ENCODE measurements around the gene GGT7.
"Not testable (repeated sequence)": the region's sequence is repeated elsewhere in the genome, so short reads cannot be mapped to it uniquely, and the experiment has no call there.

Gene GGT7

GRCh38 chr20:34872622-34873224, at the start of gene GGT7:
GGT7 (minus strand) TSS chr20:34872856; CDS start chr20:34872815, 41 bp downstream.
- peak; percentile 85 for DNase-seq (ENCODE audit: low read depth)

- no peak for DNase-seq (ENCODE audit: low read depth)
These were observed 48.8 kb upstream of the GGT7 start for GRCh38 chr20:34921436-34921835.

- DNase-seq (ENCODE audit: low read depth): no peak
These were observed 47.4 kb upstream of the GGT7 start for GRCh38 chr20:34920055-34920454.

- no peak for DNase-seq (ENCODE audit: low read depth)
These were observed 44.2 kb upstream of the GGT7 start for GRCh38 chr20:34916774-34917354.

- DNase-seq (ENCODE audit: low read depth): no peak
These were observed 43.2 kb upstream of the GGT7 start for GRCh38 chr20:34915749-34916455.

- DNase-seq (ENCODE audit: low read depth): no peak
These were observed 42.5 kb upstream of the GGT7 start for GRCh38 chr20:34915131-34915530.

- no peak for DNase-seq (ENCODE audit: low read depth)
These were observed 35.2 kb upstream of the GGT7 start for GRCh38 chr20:34907616-34908469.

- no peak for DNase-seq (ENCODE audit: low read depth)
These were observed 31.6 kb upstream of the GGT7 start for GRCh38 chr20:34904202-34904621.

- DNase-seq (ENCODE audit: low read depth): not testable (repeated sequence)
These were observed 26.1 kb upstream of the GGT7 start for GRCh38 chr20:34898731-34899130.

- DNase-seq (ENCODE audit: low read depth): not testable (repeated sequence)
These were observed 25.5 kb upstream of the GGT7 start for GRCh38 chr20:34898129-34898528.

- DNase-seq (ENCODE audit: low read depth): no peak
These were observed 23.5 kb upstream of the GGT7 start for GRCh38 chr20:34896086-34896621.

- no peak for DNase-seq (ENCODE audit: low read depth)
These were observed 22.8 kb upstream of the GGT7 start for GRCh38 chr20:34895465-34895864.

GRCh38 chr20:34894723-34895122, 22.1 kb upstream of the GGT7 start:
- DNase-seq (ENCODE audit: low read depth): no peak

- DNase-seq (ENCODE audit: low read depth): no peak
These were observed 20.0 kb upstream of the GGT7 start for GRCh38 chr20:34892671-34893070.

GRCh38 chr20:34891166-34892062, 18.8 kb upstream of the GGT7 start:
- DNase-seq (ENCODE audit: low read depth): peak; percentile 41

GRCh38 chr20:34888468-34888867, 15.8 kb upstream of the GGT7 start:
- no peak for DNase-seq (ENCODE audit: low read depth)

- DNase-seq (ENCODE audit: low read depth): no peak
These were observed 14.4 kb upstream of the GGT7 start for GRCh38 chr20:34887023-34887422.

GRCh38 chr20:34886122-34886521, 13.5 kb upstream of the GGT7 start:
- DNase-seq (ENCODE audit: low read depth): no peak

GRCh38 chr20:34884260-34884659, 11.6 kb upstream of the GGT7 start:
- no peak for DNase-seq (ENCODE audit: low read depth)

GRCh38 chr20:34883809-34884208, 11.2 kb upstream of the GGT7 start:
- DNase-seq (ENCODE audit: low read depth): no peak

- DNase-seq (ENCODE audit: low read depth): no peak
These were observed 10.5 kb upstream of the GGT7 start for GRCh38 chr20:34883087-34883688.

Data from stimulated activated CD4-positive, alpha-beta T cell treated with anti-CD3 and anti-CD28 coated beads, Interleukin-2, amount 100 ng/mL, for 4 hours (primary cell).